ENCODE results near the gene RPF1.

- TF ChIP-seq CTCF (IDR thresholded peaks at IDR 0.05) (no peak), POLR2A (IDR thresholded peaks at IDR 0.05) (no peak)
Measured at GRCh38 chr1:84450910-84451309, 28.2 kb upstream of the RPF1 start.
